HG03521 (cell line): ENCODE data around the gene TULP4.

ENCODE experiments used
- ATAC-seq: cut with Tn5 transposase; IDR thresholded peaks from one replicate; pipeline ENCODE4 v1.9.1; 2021; ENCODE audit warnings: mild to moderate bottlenecking, moderate library complexity; ENCODE audit not compliant: unreplicated experiment

TULP4 gene

GRCh38 chr6:158499601-158500000 lies 187.3 kb downstream of the TULP4 start:
- no peak for ATAC-seq

- no peak for ATAC-seq
Observed at GRCh38 chr6:158500016-158500735, 187.9 kb downstream of the TULP4 start.

GRCh38 chr6:158501360-158502262 lies 189.3 kb downstream of the TULP4 start:
- no peak for ATAC-seq

GRCh38 chr6:158502263-158502950 lies 190.1 kb downstream of the TULP4 start:
- no peak for ATAC-seq

- ATAC-seq: no peak
Observed at GRCh38 chr6:158503222-158503621, 191.0 kb downstream of the TULP4 start.

- no peak for ATAC-seq
Observed at GRCh38 chr6:158503846-158504245, 191.6 kb downstream of the TULP4 start.

- no peak for ATAC-seq
Observed at GRCh38 chr6:158505194-158505593, 192.9 kb downstream of the TULP4 start.

- no peak for ATAC-seq
Observed at GRCh38 chr6:158506601-158507000, 194.3 kb downstream of the TULP4 start.

- no peak for ATAC-seq
Observed at GRCh38 chr6:158507174-158507573, 194.9 kb downstream of the TULP4 start.

GRCh38 chr6:158508450-158508849 lies 196.2 kb downstream of the TULP4 start:
- ATAC-seq: no peak

- ATAC-seq: no peak
Observed at GRCh38 chr6:158509465-158509864, 197.2 kb downstream of the TULP4 start.

- ATAC-seq: no peak
Observed at GRCh38 chr6:158512809-158513208, 200.5 kb downstream of the TULP4 start.

- no peak for ATAC-seq
Observed at GRCh38 chr6:158514176-158514575, 201.9 kb downstream of the TULP4 start.

- no peak for ATAC-seq
Observed at GRCh38 chr6:158514991-158515390, 202.7 kb downstream of the TULP4 start.

- no peak for ATAC-seq
Observed at GRCh38 chr6:158516098-158516497, 203.8 kb downstream of the TULP4 start.

GRCh38 chr6:158517038-158517437 lies 204.8 kb downstream of the TULP4 start:
- ATAC-seq: no peak

GRCh38 chr6:158517581-158517980 lies 205.3 kb downstream of the TULP4 start:
- no peak for ATAC-seq

- peak; percentile 72 for ATAC-seq
Observed at GRCh38 chr6:158518191-158519127, 206.2 kb downstream of the TULP4 start.

- no peak for ATAC-seq
Observed at GRCh38 chr6:158519300-158519699, 207.0 kb downstream of the TULP4 start.

- ATAC-seq: no peak
Observed at GRCh38 chr6:158519761-158520160, 207.5 kb downstream of the TULP4 start.
